Naive thymus-derived CD4-positive, alpha-beta T cell (primary cell): ENCODE data around the gene SLC22A23. TPM values are rescaled to one million over a fixed set of nuclear protein-coding genes. Genes with fewer than 3 reads are reported as not detected.

ENCODE experiments used
- ATAC-seq: fragments of 150-1000 bp; cut with Tn5 transposase; 2 replicates; pipeline ENCODE4 v1.10.0; 2021; ENCODE audit warnings: mild to moderate bottlenecking, moderate library complexity
- CTCF ChIA-PET: fragments of 350-600 bp; sonication (Branson Sonifier 250); formaldehyde crosslinking; loops from one replicate; lab custom pipeline; 2021; ENCODE audit warnings: antibody characterized with exemption; lab: Charles Lee
- POLR2A ChIA-PET: fragments of 350-600 bp; sonication (Branson Sonifier 250); formaldehyde crosslinking; loops from one replicate; lab custom pipeline; 2021; ENCODE audit warnings: antibody characterized with exemption, inconsistent platforms; lab: Charles Lee
- DNase-seq, 9 donors: peaks; one replicate each; pipeline versions ENCODE4 v3.0.0 to v3.0.0-alpha.2; 2020 to 2022; ENCODE audit warnings: mixed read lengths in 1 of 9
- H3K27ac ChIP-seq: one replicate; pipeline ENCODE4 v1.7.0; 2013; ENCODE audit warnings: mild to moderate bottlenecking, low read depth, low read length, moderate library complexity
- H3K27me3 ChIP-seq, 2 donors: one replicate each; pipeline ENCODE4 v1.7.0; 2013; ENCODE audit warnings: low read length in 2 of 2, mild to moderate bottlenecking in 2 of 2, moderate library complexity in 2 of 2; ENCODE audit not compliant: control insufficient read depth in 2 of 2, insufficient read depth in 2 of 2
- H3K36me3 ChIP-seq, 3 experiments: 1 replicate in 2 of 3; 2 replicates in 1 of 3; pipeline ENCODE4 v1.7.0; 2013; ENCODE audit warnings: low read length in 3 of 3, mild to moderate bottlenecking in 3 of 3, moderate library complexity in 1 of 3; ENCODE audit not compliant: insufficient read depth in 3 of 3, control insufficient read depth in 2 of 3
- H3K4me1 ChIP-seq, 2 donors: one replicate each; pipeline ENCODE4 v1.7.0; 2013; ENCODE audit warnings: low read length in 2 of 2, mild to moderate bottlenecking in 2 of 2, moderate library complexity in 1 of 2; ENCODE audit not compliant: control insufficient read depth in 2 of 2, insufficient read depth in 2 of 2
- H3K4me3 ChIP-seq: 2 replicates; pipeline ENCODE4 v1.7.0; 2013; ENCODE audit warnings: mild to moderate bottlenecking, low read length
- H3K9me3 ChIP-seq, 3 experiments: 1 replicate in 2 of 3; 2 replicates in 1 of 3; pipeline ENCODE4 v1.7.0; 2013; ENCODE audit warnings: low read length in 3 of 3; ENCODE audit not compliant: control insufficient read depth in 2 of 3
- H3K27ac Mint-ChIP-seq, 9 donors: one replicate each; pipeline ENCODE4 v1.8.0; 2020 to 2022; ENCODE audit warnings: mixed read lengths in 9 of 9, mild to moderate bottlenecking in 8 of 9, moderate library complexity in 5 of 9, inconsistent platforms in 2 of 9
- H3K27me3 Mint-ChIP-seq, 5 donors: one replicate each; pipeline ENCODE4 v1.8.0; 2021 to 2022; ENCODE audit warnings: mixed read lengths in 5 of 5, mild to moderate bottlenecking in 1 of 5
- H3K36me3 Mint-ChIP-seq, 5 donors: one replicate each; pipeline ENCODE4 v1.8.0; 2020 to 2022; ENCODE audit warnings: mixed read lengths in 5 of 5, mild to moderate bottlenecking in 3 of 5, inconsistent platforms in 1 of 5
- H3K4me1 Mint-ChIP-seq, 7 donors: one replicate each; pipeline ENCODE4 v1.8.0; 2020 to 2022; ENCODE audit warnings: mixed read lengths in 7 of 7, mild to moderate bottlenecking in 3 of 7, inconsistent platforms in 1 of 7
- H3K4me3 Mint-ChIP-seq, 10 donors: one replicate each; pipeline ENCODE4 v1.8.0; 2020 to 2022; ENCODE audit warnings: mild to moderate bottlenecking in 10 of 10, mixed read lengths in 10 of 10, moderate library complexity in 6 of 10, inconsistent platforms in 2 of 10
- H3K9me3 Mint-ChIP-seq, 11 donors: one replicate each; pipeline ENCODE4 v1.8.0; 2020 to 2022; ENCODE audit warnings: mixed read lengths in 11 of 11, mild to moderate bottlenecking in 4 of 11, inconsistent platforms in 1 of 11, moderate library complexity in 1 of 11
- intact Hi-C, 2 donors: fragments of 100-400 bp; cut with micrococcal nuclease; formaldehyde crosslinking; loops; one replicate each; pipeline ENCODE4 v1.15.1; 2023
- polyA plus RNA-seq, 2 donors: library from polyadenylated mRNA; unstranded; fragments of 300-500 nt; fragmentation: Illumina TruSeq; gene quantifications; one replicate each; pipeline ENCODE4 v1.2.3, GENCODE V29; 2021
- total RNA-seq, 6 experiments: library from RNA in 5 of 6; stranded (reverse) in 5 of 6; gene quantifications; 1 replicate in 5 of 6; 2 replicates in 1 of 6; pipeline ENCODE4 v1.2.3 and lab custom pipeline; 2021 to 2026

SLC22A23 gene
- total and polyA plus RNA-seq, 7 experiments from 2014 or later: 1.1 to 23.8 (median 13.6) TPM

GRCh38 chr6:3460253-3460652 is 3.4 kb upstream of the SLC22A23 start:
- H3K27ac Mint-ChIP-seq: no peak overlapping the region
- CTCF ChIA-PET: interaction anchor here (0.7 to 2.7 kb wide), 5 partner anchors 10 to 180 kb away, joined by 3 to 13 read pairs (median 4); no protein-coding TSS in a partner anchor
- H3K9me3 Mint-ChIP-seq: peaks cover 0 to 2% (median 0%) of the 10 kb centered on the region in 11 donors
- H3K4me3 Mint-ChIP-seq: no peak overlapping the region
- POLR2A ChIA-PET: interaction anchor here (1.3 kb wide), 1 partner anchor 179 kb away, joined by 3 read pairs; no protein-coding TSS in a partner anchor
- ATAC-seq (no peak), DNase-seq (no peak)
- Histone ChIP-seq H3K36me3 (peaks cover 0 to 5% (median 0%) of the 10 kb centered on the region in 3 experiments), H3K9me3 (no peaks in the 10 kb centered on the region), H3K4me3 (no peak overlapping the region), H3K27ac (no peak overlapping the region), H3K27me3 (peaks cover 0 to 4% of the 10 kb centered on the region in 2 donors), H3K4me1 (peaks cover 7 to 8% of the 10 kb centered on the region in 2 donors)
- intact Hi-C loops: no loop called here
- peaks cover 0 to 48% (median 8%) of the 10 kb centered on the region in 5 donors for H3K27me3 Mint-ChIP-seq
- peaks cover 4 to 10% (median 6%) of the 10 kb centered on the region in 7 donors for H3K4me1 Mint-ChIP-seq
- no peaks in the 10 kb centered on the region for H3K36me3 Mint-ChIP-seq

- ATAC-seq (no peak), DNase-seq (no peak)
- peaks cover 0 to 5% (median 0%) of the 10 kb centered on the region in 3 experiments for H3K36me3 ChIP-seq
- CTCF ChIA-PET: interaction anchor here (1.2 to 2.7 kb wide), 5 partner anchors 8 to 179 kb away, joined by 5 to 13 read pairs (median 6); no protein-coding TSS in a partner anchor
- intact Hi-C loops: loop anchor here (5.0 to 10.0 kb wide), 4 partner anchors 334 to 604 kb away; partner anchors contain the start of gene RIPK1 (in 1 of the 2)
- POLR2A ChIA-PET: interaction anchor here (0.5 to 1.3 kb wide), 2 partner anchors 102 to 178 kb away, joined by 3 to 6 read pairs; no protein-coding TSS in a partner anchor
- no peaks in the 10 kb centered on the region for H3K9me3 ChIP-seq
- peaks cover 4 to 10% (median 6%) of the 10 kb centered on the region in 7 donors for H3K4me1 Mint-ChIP-seq
- H3K27ac ChIP-seq: no peak overlapping the region
- peaks cover 0 to 4% of the 10 kb centered on the region in 2 donors for H3K27me3 ChIP-seq
- H3K27me3 Mint-ChIP-seq: peaks cover 0 to 46% (median 8%) of the 10 kb centered on the region in 5 donors
- no peaks in the 10 kb centered on the region for H3K36me3 Mint-ChIP-seq
- peak overlapping the region in 1 of 9 donors; percentile 13 for H3K27ac Mint-ChIP-seq
- H3K4me3 ChIP-seq: no peak overlapping the region
- no peaks in the 10 kb centered on the region for H3K9me3 Mint-ChIP-seq
- H3K4me3 Mint-ChIP-seq: peak overlapping the region in 8 of 10 donors; percentile 11 to 86 (median 34)
- peaks cover 8 to 17% of the 10 kb centered on the region in 2 donors for H3K4me1 ChIP-seq
Measured at GRCh38 chr6:3458706-3459421, 2.0 kb upstream of the SLC22A23 start.

GRCh38 chr6:3457710-3458602 is 1.1 kb upstream of the SLC22A23 start:
- peak overlapping the region; percentile 76 to 95 (median 86) for H3K4me3 Mint-ChIP-seq
- CTCF ChIA-PET: interaction anchor here (0.6 to 2.7 kb wide), 5 partner anchors 43 to 178 kb away, joined by 3 to 13 read pairs (median 5); no protein-coding TSS in a partner anchor
- H3K27ac ChIP-seq: peak overlapping the region; percentile 51
- intact Hi-C loops: loop anchor here (1.0 to 10.0 kb wide), 10 partner anchors 47 to 693 kb away; partner anchors contain the start of genes BPHL (in 1 of the 2), RIPK1 (in 1 of the 2) and WRNIP1 (in 1 of the 2)
- H3K4me1 ChIP-seq: peaks cover 8 to 24% of the 10 kb centered on the region in 2 donors
- ATAC-seq (no peak), DNase-seq (peak in 6 of 9 donors; percentile 22 to 38 (median 30))
- H3K9me3 ChIP-seq: no peaks in the 10 kb centered on the region
- peaks cover 0 to 46% (median 8%) of the 10 kb centered on the region in 5 donors for H3K27me3 Mint-ChIP-seq
- peak overlapping the region; percentile 32 to 91 (median 73) for H3K27ac Mint-ChIP-seq
- no peaks in the 10 kb centered on the region for H3K36me3 Mint-ChIP-seq
- peaks cover 0 to 4% of the 10 kb centered on the region in 2 donors for H3K27me3 ChIP-seq
- H3K9me3 Mint-ChIP-seq: no peaks in the 10 kb centered on the region
- peaks cover 0 to 5% (median 0%) of the 10 kb centered on the region in 3 experiments for H3K36me3 ChIP-seq
- POLR2A ChIA-PET: interaction anchor here (0.5 kb wide), 1 partner anchor 101 kb away, joined by 6 read pairs; no protein-coding TSS in a partner anchor
- H3K4me3 ChIP-seq: peak overlapping the region; percentile 60
- peaks cover 4 to 10% (median 6%) of the 10 kb centered on the region in 7 donors for H3K4me1 Mint-ChIP-seq

GRCh38 chr6:3456395-3456897 is 404 bp downstream of the SLC22A23 start:
- intact Hi-C loops: loop anchor here (2.0 to 10.0 kb wide), 8 partner anchors 178 to 692 kb away; partner anchors contain the start of genes BPHL (in 1 of the 2), RIPK1 (in 1 of the 2) and WRNIP1 (in 1 of the 2)
- POLR2A ChIA-PET: interaction anchor here (1.3 kb wide), 1 partner anchor 175 kb away, joined by 3 read pairs; no protein-coding TSS in a partner anchor

GRCh38 chr6:3455569-3456394 is 1.1 kb downstream of the SLC22A23 start:
- Histone ChIP-seq H3K27me3 (peaks cover 0 to 4% of the 10 kb centered on the region in 2 donors), H3K36me3 (peaks cover 0 to 5% (median 0%) of the 10 kb centered on the region in 3 experiments), H3K4me3 (peak overlapping the region; percentile 66), H3K4me1 (peaks cover 8 to 24% of the 10 kb centered on the region in 2 donors), H3K9me3 (no peaks in the 10 kb centered on the region), H3K27ac (peak overlapping the region; percentile 61)
- ChIA-PET CTCF (interaction anchor here (1.5 to 2.9 kb wide), 2 partner anchors 45 to 176 kb away, joined by 3 to 15 read pairs; no protein-coding TSS in a partner anchor), POLR2A (interaction anchor here (0.7 to 1.3 kb wide), 2 partner anchors 174 to 393 kb away, joined by 3 read pairs; partner anchors contain the start of gene FAM50B)
- peak; percentile 5 for ATAC-seq
- Mint-ChIP-seq H3K9me3 (no peaks in the 10 kb centered on the region), H3K27ac (peak overlapping the region in 3 of 9 donors; percentile 37 to 44 (median 39)), H3K4me3 (peak overlapping the region in 1 of 10 donors; percentile 63), H3K36me3 (no peaks in the 10 kb centered on the region), H3K27me3 (peaks cover 0 to 46% (median 8%) of the 10 kb centered on the region in 5 donors), H3K4me1 (peaks cover 5 to 27% (median 19%) of the 10 kb centered on the region in 7 donors)
- peak in 6 of 9 donors; percentile 15 to 35 (median 24) for DNase-seq
- intact Hi-C loops: loop anchor here (1.0 to 10.0 kb wide), 13 partner anchors 84 to 691 kb away; partner anchors contain the start of genes BPHL (in 1 of the 2), PSMG4 (in 1 of the 2), RIPK1 (in 1 of the 2) and TUBB2A (in 1 of the 2)

More at GRCh38 chr6:3456395-3456897, 404 bp downstream of the SLC22A23 start:
- Histone ChIP-seq H3K4me1 (peaks cover 8 to 24% of the 10 kb centered on the region in 2 donors), H3K36me3 (peaks cover 0 to 5% (median 0%) of the 10 kb centered on the region in 3 experiments), H3K27ac (peak overlapping the region; percentile 61), H3K27me3 (peaks cover 0 to 4% of the 10 kb centered on the region in 2 donors), H3K9me3 (no peaks in the 10 kb centered on the region), H3K4me3 (no peak overlapping the region)
- no peak overlapping the region for H3K27ac Mint-ChIP-seq
- ATAC-seq: peak; percentile 8
- peaks cover 0 to 49% (median 8%) of the 10 kb centered on the region in 5 donors for H3K27me3 Mint-ChIP-seq
- no peaks in the 10 kb centered on the region for H3K36me3 Mint-ChIP-seq
- DNase-seq: peak in 2 of 9 donors; percentile 13 to 17
- peak overlapping the region in 1 of 10 donors; percentile 85 for H3K4me3 Mint-ChIP-seq
- CTCF ChIA-PET: no interaction called here
- H3K9me3 Mint-ChIP-seq: no peaks in the 10 kb centered on the region
- H3K4me1 Mint-ChIP-seq: peaks cover 5 to 22% (median 16%) of the 10 kb centered on the region in 7 donors
